K562 (cell line): ENCODE measurements around the gene CTF1. TPM values are rescaled to one million over a fixed set of nuclear protein-coding genes. Genes with fewer than 3 reads are reported as not detected.
A peak's percentile ranks its signal among the peaks of the same experiment; 100 is the strongest.

Source experiments
- ARHGAP35 ChIP-seq: fragments of 450-650 bp; IDR thresholded peaks from 2 replicates; pipeline ENCODE4 v1.6.1; 2018; ENCODE audit not compliant: partially characterized antibody
- HOXB6 ChIP-seq: fragments of 250-450 bp; sonication (Bioruptor Pico); IDR thresholded peaks from 2 replicates; pipeline ENCODE4 v1.5.1; 2022; ENCODE audit warnings: mild to moderate bottlenecking, borderline replicate concordance
- LEF1 ChIP-seq: fragments of 450-650 bp; IDR thresholded peaks from 2 replicates; pipeline ENCODE4 v1.6.1; 2016; ENCODE audit warnings: mild to moderate bottlenecking
- MYC ChIP-seq, 2 experiments: fragments of 250-450 bp in 1 of 2; sonication (Bioruptor Pico) in 1 of 2; IDR thresholded peaks; 2 replicates each; pipeline versions ENCODE4 v1.5.1 to v1.6.1; 2012 to 2021; ENCODE audit warnings: low read depth in 2 of 2, borderline replicate concordance in 1 of 2, improper control_type of control experiment in 1 of 2, low read length in 1 of 2, mild to moderate bottlenecking in 1 of 2, moderate library complexity in 1 of 2
- NFYB ChIP-seq: IDR thresholded peaks from 2 replicates; pipeline ENCODE4 v1.6.1; 2011; ENCODE audit warnings: mild to moderate bottlenecking, moderate library complexity; ENCODE audit not compliant: insufficient read length; ENCODE audit errors: extremely low read depth
- POLR2B ChIP-seq: fragments of 450-650 bp; IDR thresholded peaks from 2 replicates; pipeline ENCODE4 v1.6.1; 2018; ENCODE audit warnings: low read depth; ENCODE audit not compliant: partially characterized antibody
- SMAD1 ChIP-seq: fragments of 150-350 bp; IDR thresholded peaks from 2 replicates; pipeline ENCODE4 v1.6.1; 2014; ENCODE audit warnings: low read length, low read depth; ENCODE audit not compliant: partially characterized antibody
- SMAD2 ChIP-seq: fragments of 150-350 bp; IDR thresholded peaks from 2 replicates; pipeline ENCODE4 v1.6.1; 2014; ENCODE audit warnings: low read depth, mild to moderate bottlenecking, low read length
- TOE1 ChIP-seq, 2 experiments: fragments of 450-650 bp in 1 of 2; sonication (generic) in 1 of 2; formaldehyde crosslinking in 1 of 2; IDR thresholded peaks; 2 replicates each; pipeline versions ENCODE4 v1.7.1 to v1.8.0; 2016 to 2022; ENCODE audit warnings: borderline replicate concordance in 2 of 2, mild to moderate bottlenecking in 2 of 2, antibody characterized with exemption in 1 of 2, inconsistent platforms in 1 of 2, low read depth in 1 of 2, missing genetic modification reagents in 1 of 2, moderate library complexity in 1 of 2
- ZC3H8 ChIP-seq: fragments of 450-650 bp; IDR thresholded peaks from 2 replicates; pipeline ENCODE4 v1.6.1; 2017
- ZNF175 ChIP-seq: fragments of 200-800 bp; sonication (Bioruptor generic); IDR thresholded peaks from 2 replicates; pipeline ENCODE4 v1.6.1; 2016; ENCODE audit warnings: low read depth, mild to moderate bottlenecking, missing genetic modification characterization, missing compliant biosample characterization
- polyA plus RNA-seq, 8 experiments: library from polyadenylated mRNA; depleted of rRNA in 4 of 8; stranded (reverse) in 5 of 8; unstranded in 3 of 8; fragments of >200 nt; fragmentation: Nextera tagmentation in 2 of 8; fragmentation: Illumina TruSeq in 1 of 8; extraction: Ambion mirVana in 2 of 8; extraction: Trizol in 1 of 8; gene quantifications; 2 replicates each; pipeline versions ENCODE4 v1.2.1 to v1.2.3, GENCODE V29; 2011 to 2014; ENCODE audit warnings: inconsistent platforms in 1 of 8, missing spikeins in 1 of 8
- total RNA-seq, 7 experiments: library from RNA; depleted of rRNA in 6 of 7; stranded (reverse); fragments of >200 nt in 6 of 7; fragmentation: Illumina TruSeq in 2 of 7; extraction: Trizol in 2 of 7; gene quantifications; 2 replicates each; pipeline versions ENCODE4 v1.2.1 to v1.2.3, GENCODE V29; 2011 to 2021; ENCODE audit warnings: low replicate concordance in 1 of 7
- TF ChIP-seq, protein P1 (sequence below): fragments of 250-450 bp; sonication (Bioruptor Pico); IDR thresholded peaks from 2 replicates; pipeline ENCODE4 v1.5.0; 2021
- TF ChIP-seq, protein P2 (sequence below): sonication (generic); formaldehyde crosslinking; IDR thresholded peaks from 2 replicates; pipeline ENCODE4 v1.8.1; 2023; ENCODE audit warnings: missing genetic modification reagents, mild to moderate bottlenecking, borderline replicate concordance
- TF ChIP-seq, protein P3 (sequence below): fragments of 250-450 bp; sonication (Bioruptor Pico); IDR thresholded peaks from 2 replicates; pipeline ENCODE4 v1.8.0; 2021; ENCODE audit warnings: mild to moderate bottlenecking, moderate library complexity

The CTF1 gene
- total and polyA plus RNA-seq, 9 of the 15 experiments (the other 6 are each of a cell fraction or from before 2014, with no cell fraction given) = 0.24 to 2.5 (median 0.44) TPM

DNA sequence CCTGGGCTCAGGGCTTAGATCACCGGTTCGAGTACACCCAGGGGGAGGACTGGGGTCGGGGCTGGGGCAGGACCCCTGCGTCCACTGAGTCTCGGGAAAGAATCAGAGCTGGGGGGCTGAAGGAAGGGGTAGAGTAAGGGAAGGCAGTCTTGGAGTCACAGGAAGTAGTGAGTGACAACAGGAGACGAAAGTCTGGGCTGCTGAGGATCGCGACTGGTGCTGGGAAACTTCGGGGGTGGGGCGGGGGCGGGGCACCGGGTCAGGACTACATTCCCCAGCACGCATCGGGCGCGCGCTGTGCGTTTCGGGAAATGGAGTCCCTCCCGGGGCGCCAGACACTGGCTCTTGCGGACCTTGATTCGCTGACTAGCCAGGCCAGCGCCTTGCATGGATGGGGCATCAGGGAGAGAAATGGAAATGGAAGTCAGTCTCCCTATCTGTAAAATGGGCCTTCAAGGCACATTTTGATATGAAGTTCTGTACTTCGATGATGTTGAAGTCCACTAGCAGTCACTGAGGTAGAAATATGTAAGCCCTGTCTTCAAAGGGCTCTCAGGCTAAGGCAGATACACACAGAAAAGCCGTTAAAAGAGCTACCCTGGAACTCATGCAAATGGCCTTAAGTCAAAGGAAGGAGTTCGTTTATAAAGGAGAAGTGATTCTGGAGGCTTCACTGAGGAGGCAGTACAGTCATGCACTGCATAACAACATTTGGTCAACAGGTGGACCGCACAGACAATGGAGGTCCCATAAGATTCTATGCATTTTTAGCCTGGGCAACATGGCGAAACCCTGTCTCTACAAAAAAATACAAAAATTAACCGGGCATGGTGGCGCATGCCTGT lies 697 bp downstream of the CTF1 start (continued):
- TF ChIP-seq, protein P1, sequence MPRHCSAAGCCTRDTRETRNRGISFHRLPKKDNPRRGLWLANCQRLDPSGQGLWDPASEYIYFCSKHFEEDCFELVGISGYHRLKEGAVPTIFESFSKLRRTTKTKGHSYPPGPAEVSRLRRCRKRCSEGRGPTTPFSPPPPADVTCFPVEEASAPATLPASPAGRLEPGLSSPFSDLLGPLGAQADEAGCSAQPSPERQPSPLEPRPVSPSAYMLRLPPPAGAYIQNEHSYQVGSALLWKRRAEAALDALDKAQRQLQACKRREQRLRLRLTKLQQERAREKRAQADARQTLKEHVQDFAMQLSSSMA (CRISPR knock-in tag) = no peak
- TF ChIP-seq ZNF175 (CRISPR knock-in tag) (peak; percentile 71; the same call in 1 of the 2 replicates), HOXB6 (CRISPR knock-in tag) (no peak), NFYB (no peak), MYC (IDR thresholded peaks at IDR 0.05; ENCODE audit: low read depth, low read length) (peak; percentile 37; the same call in 1 of the 2 replicates), MYC (CRISPR knock-in tag; IDR thresholded peaks at IDR 0.05; ENCODE audit: borderline replicate concordance, low read depth) (no peak), SMAD2 (no peak), TOE1 (IDR thresholded peaks at IDR 0.05; ENCODE audit: borderline replicate concordance) (no peak), TOE1 (CRISPR knock-in tag; IDR thresholded peaks at IDR 0.05; ENCODE audit: borderline replicate concordance, low read depth) (no peak), POLR2B (no peak), SMAD1 (no peak), ARHGAP35 (no peak), LEF1 (0 out of 2 replicates have a peak, but pooled peaks have one; percentile 10), ZC3H8 (no peak)
- TF ChIP-seq, protein P2, sequence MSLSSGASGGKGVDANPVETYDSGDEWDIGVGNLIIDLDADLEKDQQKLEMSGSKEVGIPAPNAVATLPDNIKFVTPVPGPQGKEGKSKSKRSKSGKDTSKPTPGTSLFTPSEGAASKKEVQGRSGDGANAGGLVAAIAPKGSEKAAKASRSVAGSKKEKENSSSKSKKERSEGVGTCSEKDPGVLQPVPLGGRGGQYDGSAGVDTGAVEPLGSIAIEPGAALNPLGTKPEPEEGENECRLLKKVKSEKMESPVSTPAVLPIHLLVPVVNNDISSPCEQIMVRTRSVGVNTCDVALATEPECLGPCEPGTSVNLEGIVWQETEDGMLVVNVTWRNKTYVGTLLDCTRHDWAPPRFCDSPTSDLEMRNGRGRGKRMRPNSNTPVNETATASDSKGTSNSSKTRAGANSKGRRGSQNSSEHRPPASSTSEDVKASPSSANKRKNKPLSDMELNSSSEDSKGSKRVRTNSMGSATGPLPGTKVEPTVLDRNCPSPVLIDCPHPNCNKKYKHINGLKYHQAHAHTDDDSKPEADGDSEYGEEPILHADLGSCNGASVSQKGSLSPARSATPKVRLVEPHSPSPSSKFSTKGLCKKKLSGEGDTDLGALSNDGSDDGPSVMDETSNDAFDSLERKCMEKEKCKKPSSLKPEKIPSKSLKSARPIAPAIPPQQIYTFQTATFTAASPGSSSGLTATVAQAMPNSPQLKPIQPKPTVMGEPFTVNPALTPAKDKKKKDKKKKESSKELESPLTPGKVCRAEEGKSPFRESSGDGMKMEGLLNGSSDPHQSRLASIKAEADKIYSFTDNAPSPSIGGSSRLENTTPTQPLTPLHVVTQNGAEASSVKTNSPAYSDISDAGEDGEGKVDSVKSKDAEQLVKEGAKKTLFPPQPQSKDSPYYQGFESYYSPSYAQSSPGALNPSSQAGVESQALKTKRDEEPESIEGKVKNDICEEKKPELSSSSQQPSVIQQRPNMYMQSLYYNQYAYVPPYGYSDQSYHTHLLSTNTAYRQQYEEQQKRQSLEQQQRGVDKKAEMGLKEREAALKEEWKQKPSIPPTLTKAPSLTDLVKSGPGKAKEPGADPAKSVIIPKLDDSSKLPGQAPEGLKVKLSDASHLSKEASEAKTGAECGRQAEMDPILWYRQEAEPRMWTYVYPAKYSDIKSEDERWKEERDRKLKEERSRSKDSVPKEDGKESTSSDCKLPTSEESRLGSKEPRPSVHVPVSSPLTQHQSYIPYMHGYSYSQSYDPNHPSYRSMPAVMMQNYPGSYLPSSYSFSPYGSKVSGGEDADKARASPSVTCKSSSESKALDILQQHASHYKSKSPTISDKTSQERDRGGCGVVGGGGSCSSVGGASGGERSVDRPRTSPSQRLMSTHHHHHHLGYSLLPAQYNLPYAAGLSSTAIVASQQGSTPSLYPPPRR (CRISPR knock-in tag) = no peak
- TF ChIP-seq, protein P3, sequence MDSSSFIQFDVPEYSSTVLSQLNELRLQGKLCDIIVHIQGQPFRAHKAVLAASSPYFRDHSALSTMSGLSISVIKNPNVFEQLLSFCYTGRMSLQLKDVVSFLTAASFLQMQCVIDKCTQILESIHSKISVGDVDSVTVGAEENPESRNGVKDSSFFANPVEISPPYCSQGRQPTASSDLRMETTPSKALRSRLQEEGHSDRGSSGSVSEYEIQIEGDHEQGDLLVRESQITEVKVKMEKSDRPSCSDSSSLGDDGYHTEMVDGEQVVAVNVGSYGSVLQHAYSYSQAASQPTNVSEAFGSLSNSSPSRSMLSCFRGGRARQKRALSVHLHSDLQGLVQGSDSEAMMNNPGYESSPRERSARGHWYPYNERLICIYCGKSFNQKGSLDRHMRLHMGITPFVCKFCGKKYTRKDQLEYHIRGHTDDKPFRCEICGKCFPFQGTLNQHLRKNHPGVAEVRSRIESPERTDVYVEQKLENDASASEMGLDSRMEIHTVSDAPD (CRISPR knock-in tag) = no peak
